Neutrophil (primary cell): ENCODE measurements around the gene MYL5.

Source experiments
- H3K27ac ChIP-seq: fragments of 200-600 bp; sonication (generic); 2 replicates; pipeline ENCODE4 v1.5.1; 2016; ENCODE audit warnings: mild to moderate bottlenecking, moderate library complexity
- H3K27me3 ChIP-seq: fragments of 200-600 bp; sonication (generic); 2 replicates; pipeline ENCODE4 v1.6.0; 2016; ENCODE audit warnings: mild to moderate bottlenecking
- H3K36me3 ChIP-seq: fragments of 200-600 bp; sonication (generic); 2 replicates; pipeline ENCODE4 v1.5.1; 2017
- H3K4me1 ChIP-seq, 2 experiments: fragments of 200-600 bp in 1 of 2; sonication (generic) in 1 of 2; 1 replicate in 1 of 2; 2 replicates in 1 of 2; pipeline versions ENCODE4 v1.5.1 to v1.6.1; 2013 to 2016; ENCODE audit warnings: low read depth in 1 of 2, low read length in 1 of 2, mild to moderate bottlenecking in 1 of 2, moderate library complexity in 1 of 2; ENCODE audit not compliant: control insufficient read depth in 1 of 2, insufficient read depth in 1 of 2
- H3K4me3 ChIP-seq, 2 experiments: fragments of 200-600 bp in 1 of 2; sonication (generic) in 1 of 2; 1 replicate in 1 of 2; 2 replicates in 1 of 2; pipeline ENCODE4 v1.5.1; 2013 to 2016; ENCODE audit warnings: low read depth in 1 of 2, low read length in 1 of 2, mild to moderate bottlenecking in 1 of 2, moderate library complexity in 1 of 2
- H3K9me3 ChIP-seq: fragments of 200-600 bp; sonication (generic); 2 replicates; pipeline ENCODE4 v1.5.1; 2016
- TF ChIP-seq, protein P1 (sequence below): fragments of 200-600 bp; sonication (generic); IDR thresholded peaks from 2 replicates; pipeline ENCODE4 v1.5.1; 2016; ENCODE audit warnings: antibody characterized with exemption

MYL5 gene

DNA sequence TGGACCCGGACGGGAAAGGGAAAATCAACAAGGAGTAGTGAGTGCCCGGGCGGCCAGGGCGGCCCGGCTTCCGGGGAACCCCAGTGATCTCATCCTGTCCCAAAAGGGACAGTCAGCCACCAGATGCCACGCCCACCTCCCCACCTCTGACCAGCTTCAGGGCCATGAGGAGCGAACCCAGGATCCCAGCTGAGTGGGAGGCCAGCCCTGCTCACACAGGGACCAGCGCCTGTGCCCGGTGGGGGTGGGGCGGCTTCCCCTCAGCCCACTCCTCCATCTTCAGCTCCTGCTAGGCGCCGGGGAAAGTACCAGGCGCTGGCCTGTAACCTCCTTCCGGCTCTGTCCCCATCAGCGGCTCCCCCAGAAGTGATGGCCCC lies 6.2 kb downstream of the MYL5 start:
- TF ChIP-seq, protein P1, sequence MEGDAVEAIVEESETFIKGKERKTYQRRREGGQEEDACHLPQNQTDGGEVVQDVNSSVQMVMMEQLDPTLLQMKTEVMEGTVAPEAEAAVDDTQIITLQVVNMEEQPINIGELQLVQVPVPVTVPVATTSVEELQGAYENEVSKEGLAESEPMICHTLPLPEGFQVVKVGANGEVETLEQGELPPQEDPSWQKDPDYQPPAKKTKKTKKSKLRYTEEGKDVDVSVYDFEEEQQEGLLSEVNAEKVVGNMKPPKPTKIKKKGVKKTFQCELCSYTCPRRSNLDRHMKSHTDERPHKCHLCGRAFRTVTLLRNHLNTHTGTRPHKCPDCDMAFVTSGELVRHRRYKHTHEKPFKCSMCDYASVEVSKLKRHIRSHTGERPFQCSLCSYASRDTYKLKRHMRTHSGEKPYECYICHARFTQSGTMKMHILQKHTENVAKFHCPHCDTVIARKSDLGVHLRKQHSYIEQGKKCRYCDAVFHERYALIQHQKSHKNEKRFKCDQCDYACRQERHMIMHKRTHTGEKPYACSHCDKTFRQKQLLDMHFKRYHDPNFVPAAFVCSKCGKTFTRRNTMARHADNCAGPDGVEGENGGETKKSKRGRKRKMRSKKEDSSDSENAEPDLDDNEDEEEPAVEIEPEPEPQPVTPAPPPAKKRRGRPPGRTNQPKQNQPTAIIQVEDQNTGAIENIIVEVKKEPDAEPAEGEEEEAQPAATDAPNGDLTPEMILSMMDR = no peak
- no peaks in the 10 kb centered on the region for H3K36me3 ChIP-seq
- H3K4me1 ChIP-seq = peaks cover 11 to 36% of the 10 kb centered on the region in 2 experiments
- no peaks in the 10 kb centered on the region for H3K9me3 ChIP-seq
- peaks cover 23% of the 10 kb centered on the region for H3K27me3 ChIP-seq
- H3K4me3 ChIP-seq = peak overlapping the region; percentile 40 to 59
- H3K27ac ChIP-seq = no peak overlapping the region

GRCh38 chr4:680928-681645 lies 6.7 kb downstream of the MYL5 start:
- Histone ChIP-seq H3K36me3 (no peaks in the 10 kb centered on the region), H3K27ac (no peak overlapping the region), H3K4me3 (peak overlapping the region; percentile 40 to 59), H3K4me1 (peaks cover 11 to 35% of the 10 kb centered on the region in 2 experiments), H3K9me3 (no peaks in the 10 kb centered on the region), H3K27me3 (peaks cover 23% of the 10 kb centered on the region)
- TF ChIP-seq, protein P1 = no peak

GRCh38 chr4:681736-682451 lies 7.6 kb downstream of the MYL5 start:
- Histone ChIP-seq H3K4me3 (no peak overlapping the region), H3K27me3 (peaks cover 23% of the 10 kb centered on the region), H3K27ac (no peak overlapping the region), H3K9me3 (no peaks in the 10 kb centered on the region), H3K4me1 (peaks cover 16 to 42% of the 10 kb centered on the region in 2 experiments), H3K36me3 (no peaks in the 10 kb centered on the region)
- TF ChIP-seq, protein P1 = no peak

DNA sequence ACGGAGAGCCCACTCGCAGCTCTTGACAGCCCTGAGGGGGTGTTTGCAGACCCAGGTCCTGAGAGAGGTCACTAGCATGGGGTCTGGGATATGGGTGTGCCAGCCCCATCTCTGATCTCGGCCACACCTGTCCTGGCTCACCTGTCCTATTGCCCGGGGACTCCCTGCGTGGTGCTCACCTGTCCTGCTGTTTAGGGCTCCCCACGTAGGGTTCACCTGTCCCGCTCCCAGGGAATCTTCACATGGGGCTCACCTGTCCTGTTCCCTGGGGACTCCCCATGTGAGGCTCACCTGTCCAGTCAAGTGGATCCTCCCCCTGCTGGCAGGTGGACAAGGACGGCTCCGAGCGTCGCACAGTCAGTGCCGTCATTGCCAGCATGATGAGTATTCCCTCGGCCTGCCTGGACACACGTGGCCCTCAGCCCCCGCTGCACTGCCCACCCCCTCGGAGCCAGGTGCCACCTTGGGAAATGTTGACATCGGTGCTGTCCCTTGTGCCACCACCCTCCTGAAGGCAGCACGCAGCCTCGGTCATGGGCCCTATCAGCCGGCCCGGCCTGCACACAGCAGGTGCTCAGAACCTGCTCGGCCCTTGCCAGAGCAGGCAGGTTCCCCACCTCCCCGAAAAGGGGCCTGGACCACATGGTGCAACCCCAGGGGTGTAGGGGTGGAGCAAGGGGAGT lies 8.3 kb downstream of the MYL5 start:
- Histone ChIP-seq H3K27ac (no peak overlapping the region), H3K4me1 (peaks cover 24 to 50% of the 10 kb centered on the region in 2 experiments), H3K9me3 (no peaks in the 10 kb centered on the region), H3K27me3 (peaks cover 23% of the 10 kb centered on the region), H3K36me3 (no peaks in the 10 kb centered on the region), H3K4me3 (no peak overlapping the region)
- TF ChIP-seq, protein P1 = no peak

DNA sequence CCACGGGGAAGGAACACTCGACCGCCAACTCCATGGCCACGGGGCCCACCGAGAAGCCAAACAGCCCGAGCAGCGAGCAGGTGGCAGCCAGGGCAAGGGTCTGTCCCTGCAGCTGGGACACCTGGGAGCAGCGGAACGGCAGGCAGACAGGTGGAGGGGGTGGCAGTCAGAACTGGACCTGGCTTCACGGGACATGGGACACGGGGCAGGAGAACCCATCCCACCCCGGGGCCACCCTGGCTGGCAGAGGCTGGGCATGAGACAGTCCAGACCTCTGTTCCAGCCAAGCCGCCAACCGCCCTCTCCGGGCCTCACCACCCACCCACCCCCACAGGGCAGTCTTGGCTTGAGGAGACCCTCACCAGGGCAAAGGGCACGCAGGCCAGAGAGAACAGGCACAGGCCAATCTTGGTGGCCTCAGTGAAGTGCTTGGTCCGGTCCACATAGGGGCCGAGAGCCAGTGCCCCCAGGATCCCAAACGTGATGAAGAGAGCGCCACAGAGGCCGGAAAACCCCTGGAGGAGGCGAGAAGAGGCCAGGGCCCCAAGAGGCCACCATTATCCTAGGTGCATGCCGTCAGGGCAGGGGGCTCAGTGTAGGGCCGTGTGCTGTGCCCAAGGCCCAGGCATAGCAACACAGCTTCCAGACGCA lies 9.0 kb downstream of the MYL5 start:
- Histone ChIP-seq H3K4me1 (peaks cover 31 to 57% of the 10 kb centered on the region in 2 experiments), H3K27me3 (peaks cover 23% of the 10 kb centered on the region), H3K4me3 (no peak overlapping the region), H3K27ac (no peak overlapping the region), H3K9me3 (no peaks in the 10 kb centered on the region), H3K36me3 (no peaks in the 10 kb centered on the region)
- TF ChIP-seq, protein P1 = no peak
